Right lobe of liver (tissue), 6 donors: Measurements from ENCODE around the gene MBP. TPM values are rescaled to one million over a fixed set of nuclear protein-coding genes. Genes with fewer than 3 reads are reported as not detected.
A peak's percentile ranks its signal among the peaks of the same experiment; 100 is the strongest.
"Not testable (repeated sequence)": the region's sequence is repeated elsewhere in the genome, so short reads cannot be mapped to it uniquely, and the experiment has no call there.

Experiments used
- ATAC-seq, 4 donors: fragments of 200-7000 bp; cut with Tn5 transposase; one replicate each; pipeline ENCODE4 v1.9.1; 2020; ENCODE audit warnings: mild to moderate bottlenecking in 4 of 4, moderate library complexity in 4 of 4
- DNase-seq, 3 donors: peaks; one replicate each; pipeline ENCODE4 v3.0.0-alpha.2; 2020
- H3K27ac ChIP-seq, 3 donors: fragments of 200-600 bp; one replicate each; pipeline ENCODE4 v1.8.0; 2022
- H3K27me3 ChIP-seq, 2 donors: fragments of 200-600 bp; one replicate each; pipeline ENCODE4 v1.8.0; 2022
- H3K36me3 ChIP-seq, 4 donors: fragments of 200-600 bp; sonication (generic) in 1 of 4; one replicate each; pipeline versions ENCODE4 v1.5.1 to v1.8.0; 2017 to 2022; ENCODE audit warnings: control low read depth in 1 of 4
- H3K4me1 ChIP-seq, 4 donors: fragments of 200-600 bp; sonication (generic) in 1 of 4; one replicate each; pipeline versions ENCODE4 v1.5.1 to v1.8.0; 2017 to 2022; ENCODE audit warnings: control low read depth in 1 of 4
- H3K4me3 ChIP-seq, 3 donors: fragments of 200-600 bp; one replicate each; pipeline ENCODE4 v1.8.0; 2022
- H3K9me3 ChIP-seq, 4 donors: fragments of 200-600 bp; sonication (generic) in 1 of 4; one replicate each; pipeline versions ENCODE4 v1.5.1 to v1.8.0; 2017 to 2022; ENCODE audit warnings: control low read depth in 1 of 4
- POLR2A ChIP-seq: fragments of 450-650 bp; IDR thresholded peaks from one replicate; pipeline ENCODE4 v1.6.1; 2017; ENCODE audit warnings: antibody characterized with exemption, mild to moderate bottlenecking
- whole genome bisulfite sequencing: methylation state at CpG from one replicate; pipeline ENCODE4 v1.1.6; 2018; ENCODE audit warnings: low coverage, low lambda C conversion rate; ENCODE audit not compliant: insufficient coverage; ENCODE audit errors: missing lambda C conversion rate; 5-methylcytosine and 5-hydroxymethylcytosine counted together
- intact Hi-C, 2 donors: fragments of 100-400 bp; cut with DNase I; formaldehyde crosslinking; loops; one replicate each; pipeline versions ENCODE4 v1.11.2 to v1.14.1; 2022
- total RNA-seq, 6 experiments: library from RNA; depleted of rRNA in 2 of 6; stranded (reverse); fragments of >200 nt in 2 of 6; fragmentation: NEBNext Ultra II Directional in 3 of 6; extraction: Animal tissue kit (Norgen Biotek cat#: 25700) in 3 of 6; gene quantifications; one replicate each; pipeline versions ENCODE4 v1.1.0 to v1.2.4, GENCODE V29; 2016 to 2023
- TF ChIP-seq, protein P1 (sequence below), 4 donors: fragments of 200-600 bp in 3 of 4; fragments of 450-650 bp in 1 of 4; IDR thresholded peaks; one replicate each; pipeline versions ENCODE4 v1.5.1 to v1.8.0; 2016 to 2022; ENCODE audit warnings: antibody characterized with exemption in 4 of 4, mild to moderate bottlenecking in 2 of 4
- donor health status: DM: no; HTN: yes; CAD: no.
- donor health status: DM: no; HTN: no; CAD: no.
- donor health status: DM: no; HTN: no; CAD: no.
- donor health status: DM: no; HTN: yes; CAD: no.
- donor health status: DM: no; HTN: yes; CAD: no.

The MBP gene
- total RNA-seq, 6 experiments from 2014 or later: 24.0 to 40.8 (median 27.6) TPM

DNA sequence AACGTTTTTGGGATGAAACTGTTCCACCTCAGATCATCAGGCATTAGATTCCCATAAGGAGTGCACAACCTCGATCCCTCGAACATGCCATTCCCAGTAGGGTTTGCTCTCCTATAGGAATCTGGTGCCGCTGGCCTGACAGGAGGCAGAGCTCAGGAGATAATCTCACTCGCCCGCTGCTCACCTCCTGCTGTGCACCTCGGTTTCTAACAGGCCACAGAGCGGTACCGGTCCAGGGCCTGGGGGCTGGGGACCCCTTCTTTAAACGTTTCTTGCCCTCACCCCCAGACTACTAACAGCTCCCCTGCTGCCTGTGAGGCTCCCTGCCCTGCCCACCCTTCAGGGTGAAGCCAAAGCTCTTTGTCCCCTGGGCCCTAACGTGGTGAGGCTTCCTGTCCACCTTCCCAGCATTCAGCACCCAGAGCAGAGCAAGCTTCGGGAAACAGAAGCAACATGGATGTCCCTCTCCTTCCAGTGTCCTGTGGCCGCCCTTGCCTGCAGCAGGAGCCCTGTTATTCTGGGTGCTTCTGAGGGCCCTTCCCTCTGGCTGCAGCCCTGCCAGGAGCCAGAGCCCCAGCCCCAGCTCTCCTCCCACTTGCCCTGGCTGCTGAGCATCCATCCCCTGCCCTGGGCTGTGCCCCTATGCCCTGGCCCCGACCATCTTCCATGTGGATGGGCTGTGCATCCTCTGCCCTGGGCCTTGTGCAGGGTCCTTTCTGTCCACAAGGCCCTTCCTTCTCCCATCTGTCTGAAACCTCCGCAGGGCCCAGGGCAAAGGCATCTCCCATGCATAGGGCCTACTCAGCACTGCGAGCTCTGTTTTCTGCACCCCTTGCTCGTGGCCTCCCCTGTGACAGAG, 140.1 kb downstream of the MBP start:
- TF ChIP-seq POLR2A: no peak
- TF ChIP-seq, protein P1, sequence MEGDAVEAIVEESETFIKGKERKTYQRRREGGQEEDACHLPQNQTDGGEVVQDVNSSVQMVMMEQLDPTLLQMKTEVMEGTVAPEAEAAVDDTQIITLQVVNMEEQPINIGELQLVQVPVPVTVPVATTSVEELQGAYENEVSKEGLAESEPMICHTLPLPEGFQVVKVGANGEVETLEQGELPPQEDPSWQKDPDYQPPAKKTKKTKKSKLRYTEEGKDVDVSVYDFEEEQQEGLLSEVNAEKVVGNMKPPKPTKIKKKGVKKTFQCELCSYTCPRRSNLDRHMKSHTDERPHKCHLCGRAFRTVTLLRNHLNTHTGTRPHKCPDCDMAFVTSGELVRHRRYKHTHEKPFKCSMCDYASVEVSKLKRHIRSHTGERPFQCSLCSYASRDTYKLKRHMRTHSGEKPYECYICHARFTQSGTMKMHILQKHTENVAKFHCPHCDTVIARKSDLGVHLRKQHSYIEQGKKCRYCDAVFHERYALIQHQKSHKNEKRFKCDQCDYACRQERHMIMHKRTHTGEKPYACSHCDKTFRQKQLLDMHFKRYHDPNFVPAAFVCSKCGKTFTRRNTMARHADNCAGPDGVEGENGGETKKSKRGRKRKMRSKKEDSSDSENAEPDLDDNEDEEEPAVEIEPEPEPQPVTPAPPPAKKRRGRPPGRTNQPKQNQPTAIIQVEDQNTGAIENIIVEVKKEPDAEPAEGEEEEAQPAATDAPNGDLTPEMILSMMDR (IDR thresholded peaks at IDR 0.05): no peak
- 70% methylated on average over 3 of the region's 17 CpGs for WGBS
- Histone ChIP-seq H3K9me3 (no peaks in the 10 kb centered on the region), H3K36me3 (no peaks in the 10 kb centered on the region), H3K27me3 (no peaks in the 10 kb centered on the region), H3K4me3 (no peak overlapping the region), H3K4me1 (peaks cover 0 to 8% (median 0%) of the 10 kb centered on the region in 4 donors), H3K27ac (no peak overlapping the region)
- DNase-seq: peak in 2 of 3 donors; percentile 29 to 33
- intact Hi-C loops: no loop called here
- ATAC-seq: no peak

DNA sequence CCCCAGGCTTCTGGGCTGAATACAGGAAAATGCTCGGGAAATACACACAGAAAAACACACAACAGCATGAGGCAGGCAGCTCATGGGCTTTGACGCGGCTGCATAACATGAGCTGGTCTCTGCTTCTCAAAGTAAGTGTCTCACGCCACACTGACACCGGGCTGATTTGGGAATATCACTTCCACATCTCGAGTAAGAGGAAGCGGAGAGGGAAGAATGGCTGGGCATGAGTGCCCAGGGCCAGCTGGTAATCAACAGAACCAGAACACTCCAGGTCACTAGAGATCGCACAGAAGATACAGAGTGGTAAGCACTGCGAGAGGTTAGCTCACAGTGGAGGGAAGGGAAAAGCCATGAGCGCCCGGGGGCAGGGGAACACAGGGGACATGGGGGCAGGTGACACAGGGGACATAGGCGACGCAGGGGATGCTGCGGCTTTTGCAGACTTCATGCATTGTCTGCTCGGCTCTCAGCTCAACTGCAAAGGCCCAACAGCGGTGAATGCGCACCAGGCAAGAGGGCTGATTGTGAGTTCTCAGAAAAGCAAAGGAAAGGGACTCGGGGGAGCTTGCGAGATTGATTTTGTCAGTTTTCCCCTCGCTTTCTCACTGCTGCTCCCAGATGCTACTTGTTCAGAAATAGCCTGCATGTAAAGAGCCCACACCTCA, 141.4 kb downstream of the MBP start:
- no peak overlapping the region for H3K27ac ChIP-seq
- peak in 3 of 4 donors; percentile 17 to 26 (median 17) for ATAC-seq
- H3K4me1 ChIP-seq: peaks cover 0 to 8% (median 0%) of the 10 kb centered on the region in 4 donors
- intact Hi-C loops: no loop called here
- WGBS: 80% methylated on average over 19 of the region's 20 CpGs
- peak in 2 of 3 donors; percentile 28 to 35 for DNase-seq
- no peak for TF ChIP-seq POLR2A
- TF ChIP-seq, protein P1 (IDR thresholded peaks at IDR 0.05): no peak
- H3K27me3 ChIP-seq: no peaks in the 10 kb centered on the region
- H3K4me3 ChIP-seq: no peak overlapping the region
- no peaks in the 10 kb centered on the region for H3K36me3 ChIP-seq
- no peaks in the 10 kb centered on the region for H3K9me3 ChIP-seq

DNA sequence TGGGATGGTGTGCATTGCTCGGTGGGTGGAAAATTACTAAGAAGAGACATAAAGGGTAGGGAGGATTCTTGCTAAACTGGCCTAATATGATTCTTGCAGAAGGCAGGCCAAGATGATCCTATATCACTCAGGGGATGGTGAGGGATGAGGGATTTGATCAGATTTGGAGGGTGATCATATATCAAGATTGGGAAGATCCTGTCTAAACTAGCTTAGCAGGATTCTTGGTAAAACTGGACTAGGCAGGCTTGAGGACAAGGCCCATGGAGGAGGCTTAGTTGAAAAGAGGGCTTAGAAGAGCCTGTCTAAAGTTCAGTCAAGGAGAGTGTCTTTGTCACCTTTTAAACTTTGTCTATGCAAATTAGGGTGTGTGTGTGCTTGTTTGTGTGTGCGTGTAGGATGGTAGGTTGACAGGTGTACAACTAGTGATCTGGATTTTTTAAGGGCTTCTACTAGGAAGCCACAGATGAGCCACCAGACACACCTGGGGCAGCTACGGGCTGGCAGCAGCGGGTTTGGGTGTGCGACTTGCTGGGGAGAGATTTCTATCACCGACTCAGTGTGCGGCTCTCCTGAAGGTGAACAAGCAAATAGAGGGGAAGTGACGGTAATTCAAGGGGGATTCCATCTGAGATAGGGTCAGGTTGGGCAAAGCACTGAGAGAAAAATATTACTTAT, 142.1 kb downstream of the MBP start:
- H3K36me3 ChIP-seq, ATAC-seq, intact Hi-C loops, H3K27ac ChIP-seq, H3K9me3 ChIP-seq, H3K4me3 ChIP-seq, H3K27me3 ChIP-seq, H3K4me1 ChIP-seq: not testable (repeated sequence)
- WGBS: 57% methylated on average over 5 of the region's 8 CpGs
- DNase-seq: peak in 1 of 3 donors; percentile 34

GRCh38 chr18:76989647-76990190, 142.9 kb downstream of the MBP start:
- intact Hi-C loops: loop anchor here in 1 of 2 donors (5.0 to 10.0 kb wide), 2 partner anchors 67 to 185 kb away; no protein-coding TSS in a partner anchor
- no peak for TF ChIP-seq POLR2A
- TF ChIP-seq, protein P1 (IDR thresholded peaks at IDR 0.05): no peak

More at GRCh38 chr18:76989647-76990190, 142.9 kb downstream of the MBP start:
- H3K4me3 ChIP-seq: no peak overlapping the region
- ATAC-seq (no peak), DNase-seq (peak in 2 of 3 donors; percentile 38 to 55)
- H3K36me3 ChIP-seq: no peaks in the 10 kb centered on the region
- WGBS: 82% methylated on average over 7 of the region's 28 CpGs
- H3K27me3 ChIP-seq: no peaks in the 10 kb centered on the region
- no peak overlapping the region for H3K27ac ChIP-seq
- peaks cover 0 to 8% (median 0%) of the 10 kb centered on the region in 4 donors for H3K4me1 ChIP-seq
- no peaks in the 10 kb centered on the region for H3K9me3 ChIP-seq
